NB4 (cell line): Measurements from ENCODE around the gene NPAS3.

Experiments
- DNase-seq: peaks from one replicate; pipeline ENCODE4 v3.0.0; 2010; ENCODE audit warnings: low read depth
- H3K4me3 ChIP-seq: one replicate; pipeline ENCODE4 v1.5.1; 2011; ENCODE audit warnings: mild to moderate bottlenecking, low read depth, low read length, moderate library complexity
- CTCF ChIP-seq: IDR thresholded peaks from one replicate; pipeline ENCODE4 v1.5.1; 2012; ENCODE audit warnings: low read depth, low read length
- MAX ChIP-seq: IDR thresholded peaks from 2 replicates; pipeline ENCODE4 v1.6.1; 2011; ENCODE audit warnings: low read depth, low read length
- MYC ChIP-seq: IDR thresholded peaks from 2 replicates; pipeline ENCODE4 v1.6.1; 2011; ENCODE audit warnings: low read depth, low read length
- POLR2A ChIP-seq: IDR thresholded peaks from 2 replicates; pipeline ENCODE4 v1.6.1; 2011; ENCODE audit warnings: mild to moderate bottlenecking; ENCODE audit not compliant: insufficient read length; ENCODE audit errors: extremely low read depth

Gene NPAS3

GRCh38 chr14:33029511-33029910 is 90.8 kb downstream of the NPAS3 start:
- H3K4me3 ChIP-seq: no peak overlapping the region
- no peak for DNase-seq
- TF ChIP-seq MYC (no peak), CTCF (no peak), MAX (no peak), POLR2A (no peak)

GRCh38 chr14:33030386-33030785 is 91.7 kb downstream of the NPAS3 start:
- no peak overlapping the region for H3K4me3 ChIP-seq
- DNase-seq: no peak
- no peak for TF ChIP-seq MYC
- no peak for TF ChIP-seq MAX
- no peak for TF ChIP-seq CTCF
- no peak for TF ChIP-seq POLR2A

GRCh38 chr14:33035416-33036194 is 96.9 kb downstream of the NPAS3 start:
- no peak for DNase-seq

GRCh38 chr14:33039311-33039710 is 100.6 kb downstream of the NPAS3 start:
- no peak for TF ChIP-seq MYC
- no peak for TF ChIP-seq POLR2A
- TF ChIP-seq CTCF: no peak
- no peak for TF ChIP-seq MAX
- no peak for DNase-seq
- no peak overlapping the region for H3K4me3 ChIP-seq

More at GRCh38 chr14:33035416-33036194, 96.9 kb downstream of the NPAS3 start:
- no peak overlapping the region for H3K4me3 ChIP-seq
- TF ChIP-seq MAX (no peak), POLR2A (no peak), MYC (no peak), CTCF (no peak)

GRCh38 chr14:33040372-33041140 is 101.9 kb downstream of the NPAS3 start:
- no peak overlapping the region for H3K4me3 ChIP-seq
- DNase-seq: no peak
- no peak for TF ChIP-seq MYC
- no peak for TF ChIP-seq CTCF
- no peak for TF ChIP-seq POLR2A
- TF ChIP-seq MAX: no peak
